ENCODE data around the gene TREM2. TPM values are rescaled to one million over a fixed set of nuclear protein-coding genes. Genes with fewer than 3 reads are reported as not detected.

The TREM2 gene
- total RNA-seq, 1 donor from 2014 or later = not detected

DNA sequence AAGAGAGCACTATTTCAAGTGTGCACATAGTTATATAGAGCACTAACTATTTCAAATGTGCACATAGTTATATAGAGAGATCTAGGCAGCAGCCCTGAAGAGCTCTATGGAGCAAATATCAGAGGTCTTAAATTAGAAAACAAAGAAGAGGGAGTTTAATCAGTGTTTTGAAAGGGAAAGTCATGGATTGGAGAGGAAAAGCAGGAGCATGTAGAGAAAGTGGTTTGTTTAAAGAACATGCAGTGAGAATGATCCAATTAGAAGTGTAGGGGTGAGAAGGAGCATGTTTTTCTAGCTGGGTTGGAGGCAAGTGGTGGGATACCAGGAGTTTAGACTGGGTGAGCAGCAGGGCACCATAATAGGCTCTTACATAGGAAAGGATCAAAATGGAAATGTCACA, 26.0 kb downstream of the TREM2 start:
- DNase-seq (ENCODE audit: low read depth) (no peak), FAIRE-seq (no peak)
- H3K79me2 ChIP-seq (ENCODE audit: insufficient read depth, low read length) = no peaks in the 10 kb centered on the region
- no peaks in the 10 kb centered on the region for H3K9me3 Mint-ChIP-seq (ENCODE audit: unreplicated experiment)
- H3K36me3 Mint-ChIP-seq (ENCODE audit: low read depth, unreplicated experiment) = peaks cover 9% of the 10 kb centered on the region
- H3K27ac Mint-ChIP-seq (ENCODE audit: unreplicated experiment) = no peak overlapping the region
- H3K4me2 ChIP-seq (ENCODE audit: low read length) = no peak overlapping the region
- H3K4me3 Mint-ChIP-seq (ENCODE audit: unreplicated experiment) = no peak overlapping the region
- peaks cover 2% of the 10 kb centered on the region for H3K4me1 Mint-ChIP-seq (ENCODE audit: low read depth, unreplicated experiment)
- H3K27me3 ChIP-seq (ENCODE audit: insufficient read depth, low read length) = no peaks in the 10 kb centered on the region
- no peaks in the 10 kb centered on the region for H3K4me1 ChIP-seq (ENCODE audit: insufficient read depth, low read length)
- no peak overlapping the region for H3K9ac ChIP-seq (ENCODE audit: low read length)
- no peak overlapping the region for H2AFZ ChIP-seq (ENCODE audit: low read depth, low read length)
- TF ChIP-seq EZH2 (IDR thresholded peaks at IDR 0.05; ENCODE audit: insufficient read depth, low read length) = no peak
- TF ChIP-seq, protein P1, sequence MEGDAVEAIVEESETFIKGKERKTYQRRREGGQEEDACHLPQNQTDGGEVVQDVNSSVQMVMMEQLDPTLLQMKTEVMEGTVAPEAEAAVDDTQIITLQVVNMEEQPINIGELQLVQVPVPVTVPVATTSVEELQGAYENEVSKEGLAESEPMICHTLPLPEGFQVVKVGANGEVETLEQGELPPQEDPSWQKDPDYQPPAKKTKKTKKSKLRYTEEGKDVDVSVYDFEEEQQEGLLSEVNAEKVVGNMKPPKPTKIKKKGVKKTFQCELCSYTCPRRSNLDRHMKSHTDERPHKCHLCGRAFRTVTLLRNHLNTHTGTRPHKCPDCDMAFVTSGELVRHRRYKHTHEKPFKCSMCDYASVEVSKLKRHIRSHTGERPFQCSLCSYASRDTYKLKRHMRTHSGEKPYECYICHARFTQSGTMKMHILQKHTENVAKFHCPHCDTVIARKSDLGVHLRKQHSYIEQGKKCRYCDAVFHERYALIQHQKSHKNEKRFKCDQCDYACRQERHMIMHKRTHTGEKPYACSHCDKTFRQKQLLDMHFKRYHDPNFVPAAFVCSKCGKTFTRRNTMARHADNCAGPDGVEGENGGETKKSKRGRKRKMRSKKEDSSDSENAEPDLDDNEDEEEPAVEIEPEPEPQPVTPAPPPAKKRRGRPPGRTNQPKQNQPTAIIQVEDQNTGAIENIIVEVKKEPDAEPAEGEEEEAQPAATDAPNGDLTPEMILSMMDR (IDR thresholded peaks at IDR 0.05; ENCODE audit: insufficient read depth, low read depth, low read length) = no peak
- no peaks in the 10 kb centered on the region for H4K20me1 ChIP-seq (ENCODE audit: insufficient read depth, low read length)
- H3K27me3 Mint-ChIP-seq (ENCODE audit: low read depth, unreplicated experiment) = no peaks in the 10 kb centered on the region
- H3K36me3 ChIP-seq (ENCODE audit: insufficient read depth, low read length) = no peaks in the 10 kb centered on the region
- no peak overlapping the region for H3K27ac ChIP-seq (ENCODE audit: low read depth, low read length)
- no peaks in the 10 kb centered on the region for H3K9me3 ChIP-seq (ENCODE audit: insufficient read depth, low read depth, low read length)
- H3K4me3 ChIP-seq (ENCODE audit: insufficient read depth, low read depth, low read length) = no peak overlapping the region

DNA sequence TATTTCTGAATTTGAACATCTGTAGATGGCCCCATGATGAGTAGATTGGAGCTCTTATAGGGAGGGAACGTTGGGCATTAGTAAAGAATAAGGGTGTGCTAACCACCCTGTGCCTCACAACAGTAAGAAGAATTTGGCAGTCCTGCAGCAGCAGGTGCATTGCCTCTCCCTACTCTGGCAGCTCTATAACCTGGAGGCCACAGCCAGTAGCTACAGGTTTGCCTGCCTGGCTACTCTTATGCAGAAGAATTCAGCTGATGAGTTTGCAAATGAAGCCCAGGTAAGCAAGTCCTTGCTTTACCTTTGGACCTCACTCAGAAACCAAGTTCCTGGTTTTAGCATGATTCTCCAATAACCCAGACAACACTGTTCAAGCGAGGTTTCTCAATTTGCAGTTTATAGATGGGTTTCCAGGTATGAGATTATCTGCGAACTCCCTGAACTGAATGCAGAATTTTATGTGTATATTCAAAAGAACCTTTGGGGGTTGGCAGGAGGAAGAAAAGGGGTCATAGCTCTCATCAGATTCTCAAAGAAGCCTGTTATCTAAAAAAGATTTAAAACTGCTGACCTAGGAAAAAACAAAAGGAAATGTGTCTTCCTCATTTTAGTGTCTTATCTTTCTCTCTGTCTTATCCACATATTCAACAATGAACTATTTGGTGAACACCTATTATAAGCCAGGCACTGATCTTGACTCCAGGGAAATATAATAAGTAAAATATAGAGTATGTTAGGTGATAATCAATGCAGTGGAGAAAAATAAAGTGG, 27.7 kb downstream of the TREM2 start:
- Histone ChIP-seq H4K20me1 (ENCODE audit: insufficient read depth, low read length) (no peaks in the 10 kb centered on the region), H3K36me3 (ENCODE audit: insufficient read depth, low read length) (no peaks in the 10 kb centered on the region), H3K79me2 (ENCODE audit: insufficient read depth, low read length) (no peaks in the 10 kb centered on the region), H3K27ac (ENCODE audit: low read depth, low read length) (no peak overlapping the region), H3K9me3 (ENCODE audit: insufficient read depth, low read depth, low read length) (no peaks in the 10 kb centered on the region), H3K4me3 (ENCODE audit: insufficient read depth, low read depth, low read length) (no peak overlapping the region), H3K4me1 (ENCODE audit: insufficient read depth, low read length) (no peaks in the 10 kb centered on the region), H3K4me2 (ENCODE audit: low read length) (no peak overlapping the region), H3K9ac (ENCODE audit: low read length) (no peak overlapping the region), H3K27me3 (ENCODE audit: insufficient read depth, low read length) (no peaks in the 10 kb centered on the region), H2AFZ (ENCODE audit: low read depth, low read length) (no peak overlapping the region)
- DNase-seq (ENCODE audit: low read depth) = no peak
- H3K36me3 Mint-ChIP-seq (ENCODE audit: low read depth, unreplicated experiment) = peaks cover 9% of the 10 kb centered on the region
- H3K9me3 Mint-ChIP-seq (ENCODE audit: unreplicated experiment) = no peaks in the 10 kb centered on the region
- no peak for TF ChIP-seq EZH2 (IDR thresholded peaks at IDR 0.05; ENCODE audit: insufficient read depth, low read length)
- H3K4me1 Mint-ChIP-seq (ENCODE audit: low read depth, unreplicated experiment) = peaks cover 2% of the 10 kb centered on the region
- no peaks in the 10 kb centered on the region for H3K27me3 Mint-ChIP-seq (ENCODE audit: low read depth, unreplicated experiment)
- no peak for FAIRE-seq
- no peak overlapping the region for H3K4me3 Mint-ChIP-seq (ENCODE audit: unreplicated experiment)
- H3K27ac Mint-ChIP-seq (ENCODE audit: unreplicated experiment) = no peak overlapping the region

DNA sequence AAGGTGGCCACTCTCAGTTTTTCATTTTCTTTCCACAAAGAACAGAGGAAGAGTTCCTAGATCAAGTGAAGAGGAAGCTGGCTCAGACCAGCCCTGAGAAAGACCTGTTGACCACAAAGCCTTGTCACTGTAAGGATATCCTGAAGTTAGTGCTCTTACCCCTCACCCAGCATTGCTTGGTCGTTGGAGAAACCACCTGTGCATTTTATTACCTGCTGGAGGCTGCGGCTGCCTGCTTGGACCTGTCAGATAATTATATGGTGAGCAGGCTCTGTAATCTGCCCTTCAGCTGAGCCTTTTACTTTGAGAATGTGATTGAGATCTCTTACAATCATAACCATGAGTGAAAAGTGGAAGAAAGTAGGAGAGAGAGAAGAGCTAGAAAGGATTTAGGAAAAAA, 30.7 kb downstream of the TREM2 start:
- H3K79me2 ChIP-seq (ENCODE audit: insufficient read depth, low read length) = no peaks in the 10 kb centered on the region
- no peaks in the 10 kb centered on the region for H3K36me3 ChIP-seq (ENCODE audit: insufficient read depth, low read length)
- no peaks in the 10 kb centered on the region for H3K27me3 ChIP-seq (ENCODE audit: insufficient read depth, low read length)
- H3K4me1 ChIP-seq (ENCODE audit: insufficient read depth, low read length) = no peaks in the 10 kb centered on the region
- Mint-ChIP-seq H3K27me3 (ENCODE audit: low read depth, unreplicated experiment) (no peaks in the 10 kb centered on the region), H3K9me3 (ENCODE audit: unreplicated experiment) (no peaks in the 10 kb centered on the region), H3K36me3 (ENCODE audit: low read depth, unreplicated experiment) (no peaks in the 10 kb centered on the region), H3K4me1 (ENCODE audit: low read depth, unreplicated experiment) (peaks cover 2% of the 10 kb centered on the region), H3K27ac (ENCODE audit: unreplicated experiment) (no peak overlapping the region), H3K4me3 (ENCODE audit: unreplicated experiment) (no peak overlapping the region)
- TF ChIP-seq, protein P1 (IDR thresholded peaks at IDR 0.05; ENCODE audit: insufficient read depth, low read depth, low read length) = no peak
- no peak for TF ChIP-seq EZH2 (IDR thresholded peaks at IDR 0.05; ENCODE audit: insufficient read depth, low read length)
- H3K9ac ChIP-seq (ENCODE audit: low read length) = no peak overlapping the region
- no peak overlapping the region for H3K4me2 ChIP-seq (ENCODE audit: low read length)
- no peak overlapping the region for H3K27ac ChIP-seq (ENCODE audit: low read depth, low read length)
- H3K4me3 ChIP-seq (ENCODE audit: insufficient read depth, low read depth, low read length) = no peak overlapping the region
- H3K9me3 ChIP-seq (ENCODE audit: insufficient read depth, low read depth, low read length) = no peaks in the 10 kb centered on the region
- no peak for DNase-seq (ENCODE audit: low read depth)
- FAIRE-seq = no peak
- no peaks in the 10 kb centered on the region for H4K20me1 ChIP-seq (ENCODE audit: insufficient read depth, low read length)
- H2AFZ ChIP-seq (ENCODE audit: low read depth, low read length) = no peak overlapping the region

All from astrocyte (in vitro differentiated cells and primary cell).